CMK (cell line): ENCODE results near the gene ANKS3.

Source experiments
- DNase-seq: peaks from one replicate; pipeline ENCODE4 v3.0.0-alpha.2; 2010; ENCODE audit warnings: low read depth

ANKS3 gene

DNA sequence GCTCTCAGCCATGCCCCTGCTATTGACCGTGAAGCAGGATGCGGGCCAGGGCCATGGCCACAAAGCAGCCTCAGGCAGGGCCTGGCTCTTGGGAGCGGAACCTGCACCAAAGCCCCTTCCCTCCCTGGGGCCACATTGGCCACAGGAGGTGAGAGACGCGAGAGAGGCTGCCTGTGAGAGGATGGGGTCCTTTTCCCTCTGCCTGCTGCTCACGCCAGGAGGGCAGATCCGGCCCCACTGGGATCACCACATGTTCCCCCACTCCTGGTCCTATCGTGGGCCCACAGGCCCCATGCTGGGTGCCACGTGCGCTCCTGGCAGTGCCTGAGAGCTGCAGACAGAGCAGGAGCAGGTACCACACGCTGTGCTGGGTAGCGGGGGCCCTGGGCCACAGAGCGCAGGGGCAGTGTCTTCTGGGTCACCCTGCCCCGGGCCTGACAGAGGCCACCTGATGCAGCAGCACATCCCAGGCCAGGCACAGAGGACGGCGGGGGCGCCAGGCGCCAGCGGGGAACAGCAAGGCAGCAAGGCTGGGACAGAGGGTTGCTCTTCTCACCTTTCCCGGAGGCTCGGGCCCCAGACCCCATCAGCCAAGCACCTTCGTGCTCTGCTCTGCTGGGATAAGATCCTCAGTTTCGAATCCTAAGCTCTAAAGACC is 49.9 kb downstream of the ANKS3 start:
- no peak for DNase-seq

DNA sequence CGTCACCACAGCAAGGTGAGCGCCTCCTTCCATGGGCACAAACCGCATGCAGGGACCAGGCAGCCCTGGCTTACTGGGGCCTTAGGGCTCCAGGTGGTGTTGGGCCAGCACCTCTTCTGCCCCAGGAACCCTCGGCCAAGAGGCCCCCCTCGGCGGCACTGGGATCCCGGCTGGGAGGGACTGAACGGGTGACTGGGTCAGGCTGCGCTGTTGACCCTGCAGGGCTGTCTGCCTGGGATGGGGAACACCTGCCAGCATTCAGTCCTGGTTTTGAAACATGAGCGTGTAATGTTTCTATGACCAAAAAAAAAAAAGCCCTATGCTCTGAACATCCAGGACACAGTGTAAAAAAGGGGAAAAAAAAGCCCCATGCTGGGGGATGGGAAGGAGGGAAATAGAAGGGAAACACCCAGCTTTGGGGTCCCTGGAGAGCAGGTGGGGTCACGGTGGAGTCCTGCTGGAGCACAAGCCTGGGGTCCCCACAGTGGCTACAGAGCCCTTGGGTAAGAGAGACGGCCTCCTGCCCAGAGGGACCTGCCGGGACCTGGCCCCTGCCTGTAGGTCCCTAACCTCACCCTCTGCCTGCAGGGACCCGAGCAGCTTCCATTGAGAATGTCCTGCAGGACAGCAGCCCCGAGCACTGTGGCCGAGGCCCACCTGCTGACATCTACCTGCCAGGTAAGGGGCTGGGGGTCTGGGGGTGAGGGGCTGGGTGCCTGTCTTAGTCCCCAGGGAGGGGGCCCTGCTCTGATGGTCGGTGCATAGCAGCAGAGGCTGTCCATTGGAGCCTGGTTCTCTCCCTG is 50.6 kb downstream of the ANKS3 start:
- DNase-seq = no peak

GRCh38 chr16:4682616-4683254 is 51.3 kb downstream of the ANKS3 start:
- no peak for DNase-seq

- no peak for DNase-seq
These were observed 51.9 kb downstream of the ANKS3 start for GRCh38 chr16:4682084-4682591.

GRCh38 chr16:4681471-4682083 is 52.5 kb downstream of the ANKS3 start:
- no peak for DNase-seq

DNA sequence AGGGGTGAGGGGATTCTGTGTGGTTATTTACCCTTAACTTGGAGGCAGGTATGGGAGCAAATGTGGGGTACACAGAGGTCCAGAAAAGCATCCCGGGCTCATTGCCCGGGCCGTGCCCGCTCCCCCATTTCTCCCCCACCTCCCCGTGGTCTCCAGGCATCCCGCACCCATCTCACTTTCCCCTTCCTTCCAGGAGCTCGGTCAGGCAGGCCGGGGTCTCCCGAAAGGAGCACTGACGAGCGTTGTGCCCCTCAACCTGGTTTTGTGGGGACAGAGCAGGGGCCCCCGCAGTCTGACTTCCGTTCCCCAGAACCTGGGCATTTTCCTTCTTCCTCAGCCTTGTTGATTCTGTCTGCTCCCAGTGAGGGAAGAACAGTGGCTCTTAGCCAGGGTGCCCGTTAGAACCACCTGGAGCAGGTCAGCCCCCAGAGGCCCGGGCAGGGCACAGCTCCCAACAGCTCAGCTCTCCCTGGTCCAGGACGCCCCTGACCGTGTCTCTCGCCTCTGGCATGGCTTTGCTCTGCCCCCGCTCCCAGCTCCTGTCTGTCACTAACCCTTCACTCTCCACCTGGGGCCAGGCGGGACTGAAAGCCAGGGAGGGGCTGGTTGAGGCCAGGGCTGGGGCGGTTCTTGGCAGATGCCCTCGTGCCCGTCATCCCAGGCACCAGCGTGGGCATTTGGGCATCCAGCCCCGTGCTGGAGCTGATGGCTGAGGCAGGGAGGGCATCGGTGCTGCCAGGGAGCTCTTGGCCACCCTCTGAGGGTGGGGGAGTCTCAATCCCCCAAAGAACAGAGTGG is 53.2 kb downstream of the ANKS3 start:
- no peak for DNase-seq

DNA sequence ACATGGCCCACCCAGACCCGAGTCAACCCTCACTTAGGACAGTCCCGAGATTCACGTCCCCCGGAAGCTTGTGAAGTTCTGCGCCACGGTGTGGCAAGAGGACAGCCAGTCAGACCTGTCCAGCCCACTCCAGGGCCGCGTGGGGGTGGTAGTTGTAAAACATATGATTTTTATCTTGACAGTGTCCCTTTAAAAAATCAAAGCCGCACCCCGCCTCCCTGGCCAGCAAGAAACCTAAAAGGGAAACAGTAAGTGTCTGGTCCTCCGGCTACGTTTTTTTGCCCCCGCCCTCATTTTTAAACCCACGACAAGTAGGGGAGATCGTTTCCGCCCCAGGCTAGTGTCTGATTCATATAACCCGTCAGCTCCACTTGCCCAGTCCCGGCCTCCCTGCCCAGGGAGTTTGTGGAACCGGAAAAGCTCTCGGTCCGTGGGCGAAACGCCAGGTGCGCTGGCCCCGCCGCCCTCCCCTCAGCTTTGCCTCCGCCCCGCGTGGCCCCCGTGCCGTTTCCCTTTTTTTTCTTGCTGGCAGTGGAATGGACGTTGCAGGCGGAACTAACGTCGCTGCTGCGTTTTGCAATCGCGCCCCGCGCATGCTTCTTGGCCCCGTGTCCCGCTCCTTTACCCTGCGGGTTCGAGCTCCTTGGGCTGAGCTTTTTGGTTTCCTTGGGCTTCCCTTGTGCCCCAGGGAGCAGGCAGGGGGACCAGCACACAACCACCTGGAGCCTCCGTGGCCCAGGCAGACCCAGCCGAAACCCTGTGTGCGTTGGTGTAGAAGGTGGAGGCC is 54.0 kb downstream of the ANKS3 start:
- DNase-seq = no peak

- no peak for DNase-seq
These were observed 54.8 kb downstream of the ANKS3 start for GRCh38 chr16:4679156-4679849.

DNA sequence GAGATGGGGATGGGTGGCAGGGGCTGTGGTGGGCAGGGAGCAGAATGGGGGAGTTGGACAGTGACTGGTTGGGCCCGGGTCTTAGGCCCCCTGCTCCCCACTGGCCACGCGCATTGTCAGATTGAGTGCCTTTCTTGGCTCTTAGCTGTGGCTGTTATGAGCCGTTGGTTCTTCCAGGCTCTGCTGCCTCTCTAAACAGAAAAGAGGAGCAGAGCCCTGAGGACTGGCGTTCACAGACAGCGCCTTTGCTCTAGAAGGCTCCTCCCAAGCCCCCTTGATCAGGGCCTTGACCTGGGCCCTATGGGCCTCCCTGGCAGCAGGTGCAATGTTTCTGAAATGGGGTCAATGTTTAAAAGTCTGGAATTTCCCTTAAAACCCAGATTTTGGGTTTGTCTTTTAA is 55.5 kb downstream of the ANKS3 start:
- no peak for DNase-seq

DNA sequence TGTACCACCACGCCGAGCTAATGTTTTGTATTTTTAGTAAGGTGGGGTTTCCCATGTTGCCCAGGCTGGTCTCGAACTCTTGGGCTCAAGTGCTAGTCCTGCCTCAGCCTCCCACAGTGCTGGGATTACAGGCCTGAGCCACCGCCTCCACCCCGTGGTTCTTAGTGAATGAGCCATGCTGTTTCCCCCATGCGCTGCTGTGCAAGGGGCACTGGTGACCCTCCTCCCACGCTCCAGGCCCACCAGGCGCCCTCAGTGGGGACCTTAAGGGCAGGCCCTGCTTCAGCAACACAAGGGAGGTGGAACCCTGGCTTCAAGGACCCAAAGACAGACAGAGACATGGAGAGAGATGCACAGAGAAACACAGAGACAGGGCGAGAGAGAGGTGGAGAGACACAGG is 56.1 kb downstream of the ANKS3 start:
- no peak for DNase-seq

DNA sequence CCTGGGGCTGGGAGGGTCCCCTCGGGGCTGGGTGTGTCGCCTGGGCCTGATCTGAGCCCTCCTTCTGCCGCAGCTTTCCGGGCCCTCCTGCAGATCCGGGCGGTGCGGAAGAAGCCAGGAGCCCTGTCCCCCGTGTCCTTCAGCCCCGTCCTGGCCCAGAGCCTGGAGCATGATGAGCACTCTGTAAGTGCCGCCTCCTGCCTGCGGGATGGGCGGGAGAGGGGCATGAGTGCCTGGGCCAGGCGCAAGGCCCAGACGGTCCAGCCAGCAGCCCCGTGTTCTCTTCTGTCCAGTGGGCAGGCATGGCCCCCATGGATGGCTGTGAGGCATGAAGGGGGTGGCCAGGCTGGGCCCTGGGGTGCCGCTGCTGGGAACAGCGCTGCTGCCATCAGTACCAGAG is 56.7 kb downstream of the ANKS3 start:
- DNase-seq = no peak

DNA sequence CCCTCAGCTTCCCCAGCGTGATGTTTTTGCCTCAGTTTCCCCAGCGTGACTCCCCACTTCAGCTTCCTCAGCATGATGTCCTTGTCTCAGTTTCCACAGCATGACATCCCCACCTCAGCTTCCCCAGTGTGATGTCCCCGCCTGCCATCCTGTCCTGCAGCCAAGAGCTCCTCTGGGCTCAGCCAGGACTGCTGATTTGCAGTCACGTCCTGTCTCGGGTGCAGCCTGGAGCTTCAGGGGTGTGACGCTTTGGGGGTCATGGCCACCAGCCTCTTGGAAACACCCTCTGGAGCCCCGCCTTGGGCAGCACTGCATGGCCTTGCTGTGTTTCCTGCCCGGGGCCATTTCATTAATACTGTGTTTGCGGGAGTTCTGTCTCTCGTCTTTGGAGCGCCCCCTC is 57.2 kb downstream of the ANKS3 start:
- no peak for DNase-seq

DNA sequence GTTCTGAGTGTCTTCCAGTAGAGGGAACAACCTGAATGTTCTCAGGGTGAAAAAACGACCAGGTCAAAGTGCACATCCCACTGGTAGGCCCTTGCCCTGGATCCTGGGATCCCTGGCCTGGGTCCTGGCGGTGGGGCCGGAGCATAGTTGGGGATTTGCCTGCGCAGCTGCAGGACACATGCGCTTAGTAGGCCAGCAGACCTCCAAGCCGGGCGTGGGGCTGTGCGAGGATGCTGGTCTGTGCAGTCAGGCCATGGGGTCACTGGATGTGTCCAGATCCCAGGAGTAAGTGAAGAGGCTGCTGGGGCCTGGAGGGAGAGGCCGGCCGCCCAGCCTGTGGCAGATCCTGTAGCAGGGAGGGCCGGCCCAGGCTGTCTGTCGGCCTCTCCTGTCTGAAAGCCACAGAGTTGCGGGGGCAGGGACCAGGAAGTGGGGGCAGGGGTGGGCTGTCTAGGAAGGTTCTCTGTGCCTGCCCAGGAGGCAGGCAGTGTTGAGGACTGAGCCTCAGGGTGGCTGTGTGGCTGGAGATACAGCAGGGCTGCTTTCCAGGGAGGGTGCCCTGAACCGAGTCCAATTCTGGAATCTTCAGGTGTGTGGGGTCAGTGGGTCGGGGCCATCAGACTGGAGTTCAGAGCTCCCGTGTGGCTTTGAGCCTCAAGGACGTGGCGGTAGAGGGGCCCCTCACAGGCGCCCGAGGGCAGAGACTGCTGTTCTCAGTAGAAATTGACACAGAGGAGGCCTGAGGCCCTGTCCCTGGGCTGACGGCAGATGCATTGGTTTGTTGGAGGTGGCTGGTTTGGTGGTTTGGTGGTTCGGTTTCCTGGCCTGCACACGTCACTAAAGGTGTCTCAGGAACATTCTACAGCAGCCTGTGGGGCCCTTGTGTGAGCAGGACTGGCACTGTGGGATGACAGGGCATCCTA is 57.9 kb downstream of the ANKS3 start:
- no peak for DNase-seq

DNA sequence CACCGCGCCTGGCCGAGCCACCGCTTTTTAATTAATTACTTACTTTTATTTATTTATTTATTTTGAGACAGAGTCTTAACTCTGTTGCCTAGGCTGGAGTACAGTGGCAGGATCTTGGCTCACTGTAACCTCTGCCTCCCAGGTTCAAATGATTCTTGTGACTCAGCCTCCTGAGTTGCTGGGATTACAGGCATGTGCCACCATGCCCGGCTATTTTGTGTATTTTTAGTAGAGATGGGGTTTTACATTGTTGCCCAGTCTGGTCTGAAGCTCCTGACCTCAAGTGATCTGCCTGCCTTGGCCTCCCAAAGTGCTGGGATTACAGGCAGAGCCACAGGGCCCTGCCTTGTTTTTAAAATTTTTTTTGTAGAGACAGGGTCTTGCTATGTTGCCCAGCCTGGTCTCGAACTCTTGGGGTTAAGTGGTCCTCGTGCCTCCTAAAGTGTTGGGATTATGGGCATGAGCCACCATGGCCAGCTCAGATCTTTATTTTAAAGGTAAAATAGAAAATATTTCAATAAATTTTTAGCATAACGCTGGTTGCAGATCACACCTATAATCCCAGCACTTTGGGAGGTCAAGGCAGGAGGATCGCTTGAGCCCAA is 59.0 kb downstream of the ANKS3 start:
- DNase-seq = no peak

- DNase-seq = no peak
These were observed 60.6 kb downstream of the ANKS3 start for GRCh38 chr16:4673387-4674046.

DNA sequence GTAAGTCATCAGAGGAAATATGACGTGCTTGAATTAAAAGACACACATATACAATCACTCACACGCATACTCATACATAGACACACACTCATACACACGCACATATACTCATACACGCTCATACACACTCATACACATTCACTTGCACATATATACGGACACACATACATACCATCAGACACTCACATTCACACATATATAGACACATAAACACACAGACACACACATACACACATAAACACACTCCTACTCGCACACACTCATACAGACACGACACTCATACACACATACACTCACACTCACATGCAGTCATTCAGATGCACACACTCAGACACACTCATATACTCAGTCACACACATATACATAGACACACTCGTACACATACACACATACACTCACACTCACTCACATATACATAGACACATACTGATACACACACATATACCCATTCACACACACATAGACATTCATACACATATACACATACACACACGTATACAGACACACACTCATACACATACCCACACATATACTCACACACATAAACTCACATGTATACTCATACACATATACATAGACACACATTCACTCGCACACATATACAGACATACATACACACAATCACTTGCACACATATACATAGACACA is 65.6 kb downstream of the ANKS3 start:
- no peak for DNase-seq

GRCh38 chr16:4667203-4667963 is 66.7 kb downstream of the ANKS3 start:
- no peak for DNase-seq
